WTC11 (cell line): ENCODE data around the gene MEGF11. TPM values are rescaled to one million over a fixed set of nuclear protein-coding genes. Genes with fewer than 3 reads are reported as not detected.

Source experiments
- ATAC-seq: fragments of 200-7000 bp; cut with Tn5 transposase; 2 replicates; pipeline ENCODE4 v1.10.0; 2021; ENCODE audit warnings: mild to moderate bottlenecking, moderate library complexity
- CTCF ChIA-PET: fragments of 300-600 bp; sonication (Branson Sonifier 250); formaldehyde crosslinking; loops from one replicate; lab custom pipeline; 2021; ENCODE audit warnings: antibody characterized with exemption; lab: Charles Lee
- POLR2A ChIA-PET: fragments of 350-600 bp; sonication (Branson Sonifier 250); formaldehyde crosslinking; loops from one replicate; lab custom pipeline; 2021; ENCODE audit warnings: antibody characterized with exemption; lab: Charles Lee
- DNase-seq: peaks from one replicate; pipeline ENCODE4 v3.0.0; 2021; ENCODE audit warnings: low spot score
- H3K27ac Mint-ChIP-seq: 2 replicates; pipeline ENCODE4 v1.8.0; 2021; ENCODE audit warnings: mixed read lengths
- H3K27me3 Mint-ChIP-seq: 2 replicates; pipeline ENCODE4 v1.8.0; 2021; ENCODE audit warnings: low read depth, mild to moderate bottlenecking, moderate library complexity, mixed read lengths
- H3K36me3 Mint-ChIP-seq: 2 replicates; pipeline ENCODE4 v1.8.0; 2021; ENCODE audit warnings: mixed read lengths
- H3K4me1 Mint-ChIP-seq: 2 replicates; pipeline ENCODE4 v1.8.0; 2022; ENCODE audit warnings: mixed read lengths
- H3K4me3 Mint-ChIP-seq: 2 replicates; pipeline ENCODE4 v1.8.0; 2021; ENCODE audit warnings: mild to moderate bottlenecking, moderate library complexity, mixed read lengths
- H3K9me3 Mint-ChIP-seq: 2 replicates; pipeline ENCODE4 v1.8.0; 2021; ENCODE audit warnings: mixed read lengths
- CTCF ChIP-seq: fragments of 200-600 bp; IDR thresholded peaks from 2 replicates; pipeline ENCODE4 v1.8.0; 2022; ENCODE audit warnings: antibody characterized with exemption
- GABPB1 ChIP-seq: sonication (generic); formaldehyde crosslinking; IDR thresholded peaks from 2 replicates; pipeline ENCODE4 v1.8.1; 2023; ENCODE audit warnings: mild to moderate bottlenecking, missing genetic modification reagents
- HMGXB4 ChIP-seq: sonication (generic); formaldehyde crosslinking; IDR thresholded peaks from 2 replicates; pipeline ENCODE4 v1.8.1; 2023; ENCODE audit warnings: mild to moderate bottlenecking, moderate library complexity, missing genetic modification reagents
- MXD4 ChIP-seq: fragments of 250-450 bp; sonication (Bioruptor Pico); IDR thresholded peaks from 2 replicates; pipeline ENCODE4 v1.8.0; 2021; ENCODE audit warnings: mild to moderate bottlenecking, moderate library complexity, borderline replicate concordance
- OVOL2 ChIP-seq: fragments of 250-450 bp; sonication (Bioruptor Pico); IDR thresholded peaks from 2 replicates; pipeline ENCODE4 v1.9.0; 2021; ENCODE audit warnings: mild to moderate bottlenecking, borderline replicate concordance
- PRDM15 ChIP-seq: sonication (generic); formaldehyde crosslinking; IDR thresholded peaks from 2 replicates; pipeline ENCODE4 v1.8.0; 2022; ENCODE audit warnings: missing genetic modification reagents
- SOX15 ChIP-seq: fragments of 250-450 bp; sonication (Bioruptor Pico); IDR thresholded peaks from 2 replicates; pipeline ENCODE4 v1.9.0; 2021; ENCODE audit warnings: mild to moderate bottlenecking
- TCF7 ChIP-seq: sonication (generic); formaldehyde crosslinking; IDR thresholded peaks from 2 replicates; pipeline ENCODE4 v1.8.0; 2022; ENCODE audit warnings: mild to moderate bottlenecking, low read depth, missing genetic modification reagents, moderate library complexity
- TP53 ChIP-seq: sonication (generic); formaldehyde crosslinking; IDR thresholded peaks from 2 replicates; pipeline ENCODE4 v1.8.1; 2023; ENCODE audit warnings: mild to moderate bottlenecking, missing genetic modification reagents
- ZNF121 ChIP-seq: sonication (generic); formaldehyde crosslinking; IDR thresholded peaks from 2 replicates; pipeline ENCODE4 v1.8.0; 2023; ENCODE audit warnings: missing genetic modification reagents
- ZNF263 ChIP-seq: sonication (generic); formaldehyde crosslinking; IDR thresholded peaks from 2 replicates; pipeline ENCODE4 v1.8.1; 2022; ENCODE audit warnings: low read depth, mild to moderate bottlenecking, moderate library complexity, missing genetic modification reagents
- ZNF396 ChIP-seq: fragments of 250-450 bp; sonication (Bioruptor Pico); IDR thresholded peaks from 2 replicates; pipeline ENCODE4 v1.8.0; 2021; ENCODE audit warnings: mild to moderate bottlenecking, moderate library complexity, borderline replicate concordance
- ZNF671 ChIP-seq: fragments of 250-450 bp; sonication (Bioruptor Pico); IDR thresholded peaks from 2 replicates; pipeline ENCODE4 v1.8.0; 2021; ENCODE audit warnings: mild to moderate bottlenecking
- total RNA-seq: library from RNA; stranded (reverse); gene quantifications from 3 replicates; pipeline ENCODE4 v1.2.3, GENCODE V29; 2021
- TF ChIP-seq, protein P1 (sequence below): sonication (generic); formaldehyde crosslinking; IDR thresholded peaks from 2 replicates; pipeline ENCODE4 v1.8.1; 2023; ENCODE audit warnings: mild to moderate bottlenecking, missing genetic modification reagents
- TF ChIP-seq, protein P2 (sequence below): fragments of 250-450 bp; sonication (Bioruptor Pico); IDR thresholded peaks from 2 replicates; pipeline ENCODE4 v1.9.0; 2021; ENCODE audit warnings: mild to moderate bottlenecking
- TF ChIP-seq, protein P3 (sequence below): sonication (generic); formaldehyde crosslinking; IDR thresholded peaks from 2 replicates; pipeline ENCODE4 v1.8.1; 2022; ENCODE audit warnings: low read depth, missing genetic modification reagents, borderline replicate concordance
- TF ChIP-seq, protein P4 (sequence below): sonication (generic); formaldehyde crosslinking; IDR thresholded peaks from 2 replicates; pipeline ENCODE4 v1.8.0; 2022; ENCODE audit warnings: mild to moderate bottlenecking, missing genetic modification reagents

The MEGF11 gene
- total RNA-seq, 1 experiment from 2014 or later: 3.3 TPM

DNA sequence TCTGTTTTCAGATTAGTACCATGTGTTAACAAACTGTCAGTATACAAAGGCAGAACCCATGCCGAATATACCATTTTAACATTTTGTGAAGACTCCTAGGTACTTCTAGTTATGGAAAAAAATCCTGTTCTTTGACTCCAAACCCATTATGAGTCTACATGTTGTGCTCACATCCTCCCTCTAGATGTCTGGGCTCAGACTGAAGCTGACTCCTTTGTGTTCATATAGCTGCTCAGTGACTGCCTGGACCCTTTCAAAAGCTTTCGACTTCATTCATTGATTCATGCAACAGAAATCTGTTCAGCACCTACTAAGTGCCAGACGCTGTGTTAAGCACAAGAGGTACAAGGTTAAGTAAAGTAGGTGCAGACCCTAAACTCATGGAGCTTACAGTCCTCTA lies 60.5 kb downstream of the MEGF11 start:
- DNase-seq (no peak), ATAC-seq (no peak)
- CTCF ChIA-PET: interaction anchor here (0.5 kb wide), 1 partner anchor 13 kb away, joined by 5 read pairs; no protein-coding TSS in a partner anchor
- H3K27me3 Mint-ChIP-seq: no peaks in the 10 kb centered on the region
- POLR2A ChIA-PET: no interaction called here
- TF ChIP-seq, protein P1, sequence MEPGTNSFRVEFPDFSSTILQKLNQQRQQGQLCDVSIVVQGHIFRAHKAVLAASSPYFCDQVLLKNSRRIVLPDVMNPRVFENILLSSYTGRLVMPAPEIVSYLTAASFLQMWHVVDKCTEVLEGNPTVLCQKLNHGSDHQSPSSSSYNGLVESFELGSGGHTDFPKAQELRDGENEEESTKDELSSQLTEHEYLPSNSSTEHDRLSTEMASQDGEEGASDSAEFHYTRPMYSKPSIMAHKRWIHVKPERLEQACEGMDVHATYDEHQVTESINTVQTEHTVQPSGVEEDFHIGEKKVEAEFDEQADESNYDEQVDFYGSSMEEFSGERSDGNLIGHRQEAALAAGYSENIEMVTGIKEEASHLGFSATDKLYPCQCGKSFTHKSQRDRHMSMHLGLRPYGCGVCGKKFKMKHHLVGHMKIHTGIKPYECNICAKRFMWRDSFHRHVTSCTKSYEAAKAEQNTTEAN: no peak
- TF ChIP-seq SOX15 (CRISPR knock-in tag): no peak
- no peak for TF ChIP-seq HMGXB4
- H3K4me3 Mint-ChIP-seq: no peak overlapping the region
- peaks cover 21% of the 10 kb centered on the region for H3K4me1 Mint-ChIP-seq
- H3K36me3 Mint-ChIP-seq: no peaks in the 10 kb centered on the region
- no peak overlapping the region for H3K27ac Mint-ChIP-seq
- 0 out of 2 replicates have a peak, but pooled peaks cover 3% of the 10 kb centered on the region for H3K9me3 Mint-ChIP-seq

GRCh38 chr15:66190746-66191145 lies 62.8 kb downstream of the MEGF11 start:
- POLR2A ChIA-PET: no interaction called here
- Mint-ChIP-seq H3K4me1 (peaks cover 26% of the 10 kb centered on the region), H3K4me3 (no peak overlapping the region), H3K27ac (no peak overlapping the region), H3K36me3 (no peaks in the 10 kb centered on the region), H3K9me3 (0 out of 2 replicates have a peak, but pooled peaks cover 1% of the 10 kb centered on the region), H3K27me3 (no peaks in the 10 kb centered on the region)
- TF ChIP-seq, protein P2, sequence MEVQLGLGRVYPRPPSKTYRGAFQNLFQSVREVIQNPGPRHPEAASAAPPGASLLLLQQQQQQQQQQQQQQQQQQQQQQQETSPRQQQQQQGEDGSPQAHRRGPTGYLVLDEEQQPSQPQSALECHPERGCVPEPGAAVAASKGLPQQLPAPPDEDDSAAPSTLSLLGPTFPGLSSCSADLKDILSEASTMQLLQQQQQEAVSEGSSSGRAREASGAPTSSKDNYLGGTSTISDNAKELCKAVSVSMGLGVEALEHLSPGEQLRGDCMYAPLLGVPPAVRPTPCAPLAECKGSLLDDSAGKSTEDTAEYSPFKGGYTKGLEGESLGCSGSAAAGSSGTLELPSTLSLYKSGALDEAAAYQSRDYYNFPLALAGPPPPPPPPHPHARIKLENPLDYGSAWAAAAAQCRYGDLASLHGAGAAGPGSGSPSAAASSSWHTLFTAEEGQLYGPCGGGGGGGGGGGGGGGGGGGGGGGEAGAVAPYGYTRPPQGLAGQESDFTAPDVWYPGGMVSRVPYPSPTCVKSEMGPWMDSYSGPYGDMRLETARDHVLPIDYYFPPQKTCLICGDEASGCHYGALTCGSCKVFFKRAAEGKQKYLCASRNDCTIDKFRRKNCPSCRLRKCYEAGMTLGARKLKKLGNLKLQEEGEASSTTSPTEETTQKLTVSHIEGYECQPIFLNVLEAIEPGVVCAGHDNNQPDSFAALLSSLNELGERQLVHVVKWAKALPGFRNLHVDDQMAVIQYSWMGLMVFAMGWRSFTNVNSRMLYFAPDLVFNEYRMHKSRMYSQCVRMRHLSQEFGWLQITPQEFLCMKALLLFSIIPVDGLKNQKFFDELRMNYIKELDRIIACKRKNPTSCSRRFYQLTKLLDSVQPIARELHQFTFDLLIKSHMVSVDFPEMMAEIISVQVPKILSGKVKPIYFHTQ (CRISPR knock-in tag): no peak
- no peak for TF ChIP-seq ZNF671
- TF ChIP-seq MXD4: no peak
- TF ChIP-seq ZNF263 (CRISPR knock-in tag): no peak
- TF ChIP-seq OVOL2 (CRISPR knock-in tag): no peak
- TF ChIP-seq, protein P3, sequence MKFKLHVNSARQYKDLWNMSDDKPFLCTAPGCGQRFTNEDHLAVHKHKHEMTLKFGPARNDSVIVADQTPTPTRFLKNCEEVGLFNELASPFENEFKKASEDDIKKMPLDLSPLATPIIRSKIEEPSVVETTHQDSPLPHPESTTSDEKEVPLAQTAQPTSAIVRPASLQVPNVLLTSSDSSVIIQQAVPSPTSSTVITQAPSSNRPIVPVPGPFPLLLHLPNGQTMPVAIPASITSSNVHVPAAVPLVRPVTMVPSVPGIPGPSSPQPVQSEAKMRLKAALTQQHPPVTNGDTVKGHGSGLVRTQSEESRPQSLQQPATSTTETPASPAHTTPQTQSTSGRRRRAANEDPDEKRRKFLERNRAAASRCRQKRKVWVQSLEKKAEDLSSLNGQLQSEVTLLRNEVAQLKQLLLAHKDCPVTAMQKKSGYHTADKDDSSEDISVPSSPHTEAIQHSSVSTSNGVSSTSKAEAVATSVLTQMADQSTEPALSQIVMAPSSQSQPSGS: no peak
- no peak for TF ChIP-seq TCF7 (CRISPR knock-in tag)
- TF ChIP-seq GABPB1 (CRISPR knock-in tag): no peak
- TF ChIP-seq TP53 (CRISPR knock-in tag): no peak
- TF ChIP-seq CTCF: no peak
- TF ChIP-seq PRDM15 (CRISPR knock-in tag): no peak
- no peak for TF ChIP-seq HMGXB4
- no peak for TF ChIP-seq ZNF121 (CRISPR knock-in tag)
- TF ChIP-seq ZNF396 (CRISPR knock-in tag): no peak
- TF ChIP-seq, protein P4, sequence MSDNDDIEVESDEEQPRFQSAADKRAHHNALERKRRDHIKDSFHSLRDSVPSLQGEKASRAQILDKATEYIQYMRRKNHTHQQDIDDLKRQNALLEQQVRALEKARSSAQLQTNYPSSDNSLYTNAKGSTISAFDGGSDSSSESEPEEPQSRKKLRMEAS: no peak
- DNase-seq (no peak), ATAC-seq (no peak)
- CTCF ChIA-PET: interaction anchor here (0.6 to 2.9 kb wide), 20 partner anchors 10 to 274 kb away, joined by 3 to 13 read pairs (median 4); no protein-coding TSS in a partner anchor
